GM19372 (cell line): ENCODE measurements around the gene REXO1.

Experiments used
- ATAC-seq: cut with Tn5 transposase; IDR thresholded peaks from one replicate; pipeline ENCODE4 v1.9.1; 2021; ENCODE audit warnings: mild to moderate bottlenecking, low read depth, moderate library complexity; ENCODE audit not compliant: unreplicated experiment

The REXO1 gene

DNA sequence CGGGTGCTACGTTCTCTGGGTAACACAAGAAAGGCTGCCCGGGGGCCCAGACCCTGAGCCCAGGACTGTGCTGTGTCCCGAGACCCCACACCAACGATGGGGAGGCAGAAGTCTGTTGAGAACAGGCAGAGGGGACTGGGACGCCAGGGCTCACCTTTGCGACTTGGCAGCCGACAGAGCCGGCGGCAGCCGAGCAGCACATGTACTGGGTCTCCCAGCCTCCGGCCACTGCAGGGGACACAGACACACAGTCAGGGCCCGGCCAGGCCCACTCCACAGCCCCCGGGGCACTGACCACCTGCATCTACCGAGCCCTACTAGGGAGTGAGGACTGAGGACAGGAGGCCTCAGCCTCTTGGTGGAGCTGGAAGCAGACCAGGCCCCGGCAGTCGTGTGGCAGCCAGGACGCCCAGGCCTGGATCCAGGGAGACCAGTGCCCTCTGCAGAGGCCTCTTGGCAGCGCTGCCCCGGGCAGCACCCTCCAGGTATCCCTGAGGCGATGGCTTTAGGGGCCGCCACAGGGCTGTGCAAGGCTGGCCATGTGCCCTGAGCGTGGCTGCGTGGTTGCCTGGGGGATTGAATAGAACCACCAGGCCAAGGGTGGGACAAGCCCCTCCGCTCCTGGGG, 30.6 kb downstream of the REXO1 start:
- no peak for ATAC-seq

DNA sequence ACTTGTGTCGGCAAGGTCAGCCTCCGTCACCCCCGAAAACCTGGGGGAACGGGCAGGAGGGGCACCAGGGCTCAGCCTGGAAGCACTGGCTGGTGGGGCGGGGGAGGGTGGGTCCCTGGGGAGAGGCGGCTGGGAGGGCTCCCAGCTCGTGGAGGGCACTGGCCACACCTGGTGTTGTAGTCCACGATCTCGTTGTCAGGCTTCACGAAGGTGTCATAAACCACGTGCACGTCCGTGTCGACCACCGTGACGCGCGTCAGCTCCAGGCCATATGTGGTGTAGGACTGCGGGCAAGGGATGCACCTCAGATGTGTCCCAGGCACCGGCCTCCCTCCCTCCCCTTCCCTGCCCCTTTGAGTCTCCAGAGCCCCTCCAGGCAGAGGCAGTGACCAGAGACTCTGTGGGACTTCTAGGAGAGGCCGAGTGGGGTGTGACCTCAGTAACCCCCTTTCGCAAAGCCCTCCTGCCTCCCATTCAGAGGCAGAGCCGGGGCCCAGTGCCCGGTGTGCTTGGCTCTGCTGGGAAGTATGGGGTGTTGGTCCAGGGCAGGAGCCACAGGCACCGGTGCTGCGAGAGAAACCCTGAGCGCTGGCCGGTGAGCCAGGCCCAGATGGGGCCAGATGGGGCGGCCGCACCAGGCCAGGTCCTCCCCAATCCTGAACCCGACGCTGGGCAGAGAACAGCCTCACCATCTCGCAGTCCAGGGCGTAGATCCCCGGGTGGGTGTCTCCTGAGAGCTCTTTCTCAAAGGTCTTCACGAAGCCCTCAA, 31.6 kb downstream of the REXO1 start:
- no peak for ATAC-seq

- no peak for ATAC-seq
Observed at GRCh38 chr19:1815605-1816529, 32.4 kb downstream of the REXO1 start.

- ATAC-seq: no peak
Observed at GRCh38 chr19:1814833-1815604, 33.3 kb downstream of the REXO1 start.

DNA sequence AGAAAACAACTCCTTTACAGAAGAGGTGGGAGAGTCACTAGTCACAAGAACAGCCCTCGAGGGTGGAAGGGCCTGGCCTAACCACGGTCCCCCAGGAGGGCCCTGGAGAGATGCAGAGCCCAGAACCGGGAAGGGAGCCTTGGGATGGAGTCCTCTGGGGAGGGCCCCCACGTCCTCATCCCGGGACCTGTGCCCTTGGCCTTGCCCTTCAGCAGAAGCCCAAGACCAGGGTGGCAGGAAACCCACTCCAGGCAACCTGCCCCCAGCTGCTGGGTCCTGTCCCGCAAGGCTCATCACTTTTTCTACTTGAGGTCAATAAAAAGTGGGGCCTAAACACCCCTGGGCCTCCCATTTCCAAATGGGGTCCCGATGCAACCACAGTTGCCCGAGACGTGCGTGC, 33.9 kb downstream of the REXO1 start:
- no peak for ATAC-seq

DNA sequence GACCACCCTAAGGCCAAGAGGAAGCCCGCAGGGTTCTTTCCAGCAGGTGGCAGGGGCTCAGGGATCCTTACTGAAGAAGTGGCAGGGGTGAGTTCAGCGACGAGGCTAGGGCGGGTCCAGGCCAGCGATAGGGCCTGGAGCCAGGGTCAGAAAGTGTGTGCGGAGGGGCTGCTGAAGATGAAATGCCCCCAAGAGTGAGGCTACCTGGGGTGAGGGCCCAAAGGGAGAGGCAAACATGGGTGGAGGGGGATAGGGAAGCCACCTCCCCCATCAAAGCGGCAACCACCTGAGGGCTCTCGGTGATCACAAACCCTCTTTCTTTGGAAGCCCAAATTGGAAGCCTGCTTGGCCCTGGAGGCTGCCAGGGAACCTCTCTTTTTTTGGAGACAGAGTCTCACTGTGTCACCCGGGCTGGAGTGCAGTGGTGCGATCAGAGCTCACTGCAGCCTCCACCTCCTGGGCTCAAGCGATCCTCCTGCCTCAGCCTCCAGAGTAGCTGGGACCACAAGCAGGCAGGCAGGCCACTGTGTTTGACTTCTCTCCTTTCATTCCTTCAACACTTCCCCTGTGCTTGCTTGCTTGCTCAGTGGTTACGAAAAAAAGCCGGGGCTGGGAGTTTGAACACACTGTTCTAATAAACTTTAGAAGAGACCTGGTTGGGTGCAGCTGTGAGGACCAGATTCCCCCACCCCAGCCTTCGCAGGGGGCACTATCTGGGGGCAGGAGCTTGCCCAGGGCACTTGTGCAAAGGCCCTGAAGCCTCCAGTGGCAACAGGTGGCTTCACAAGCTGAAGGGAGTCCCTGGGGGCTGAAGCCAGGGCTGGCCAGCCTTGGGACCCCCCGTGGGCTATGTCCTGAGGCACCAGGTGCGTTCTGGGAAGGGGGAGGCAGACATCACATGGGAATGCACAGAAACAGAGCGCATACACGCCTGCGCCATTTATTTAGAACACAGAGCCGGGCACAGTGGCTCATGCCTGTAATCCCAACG, 34.8 kb downstream of the REXO1 start:
- no peak for ATAC-seq

GRCh38 chr19:1812426-1813191, 35.7 kb downstream of the REXO1 start:
- ATAC-seq: peak; percentile 81

DNA sequence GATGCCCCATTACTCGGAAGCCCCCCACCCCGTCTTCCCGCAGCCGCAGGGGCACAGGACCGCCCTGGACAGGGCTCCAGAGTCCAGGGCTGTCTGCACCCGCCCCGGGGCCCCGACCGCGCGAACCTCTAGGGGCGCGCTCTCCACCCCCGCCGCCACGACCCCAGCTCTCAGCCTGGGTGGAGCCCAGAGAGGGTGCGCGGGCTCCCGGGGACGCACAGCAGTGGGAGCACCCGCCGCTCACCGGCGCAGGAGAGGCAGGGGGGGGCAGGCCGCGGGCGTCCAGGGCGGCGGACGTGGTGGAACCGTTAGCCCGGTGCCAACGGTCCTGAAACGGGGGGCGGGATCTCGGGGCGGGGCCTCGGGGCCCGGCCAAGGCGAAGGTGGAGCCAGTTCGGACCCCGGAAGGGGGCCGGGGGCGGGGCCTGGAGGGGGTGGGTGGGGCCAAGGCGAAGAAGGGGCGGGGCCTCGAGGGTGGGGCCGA, 36.3 kb downstream of the REXO1 start, which contains the start of gene ATP8B3:
ATP8B3 (minus strand) TSS at position 335 of the 484 bp plus-strand sequence. CDS start 540 bp downstream, outside the sequence.
- no peak for ATAC-seq

DNA sequence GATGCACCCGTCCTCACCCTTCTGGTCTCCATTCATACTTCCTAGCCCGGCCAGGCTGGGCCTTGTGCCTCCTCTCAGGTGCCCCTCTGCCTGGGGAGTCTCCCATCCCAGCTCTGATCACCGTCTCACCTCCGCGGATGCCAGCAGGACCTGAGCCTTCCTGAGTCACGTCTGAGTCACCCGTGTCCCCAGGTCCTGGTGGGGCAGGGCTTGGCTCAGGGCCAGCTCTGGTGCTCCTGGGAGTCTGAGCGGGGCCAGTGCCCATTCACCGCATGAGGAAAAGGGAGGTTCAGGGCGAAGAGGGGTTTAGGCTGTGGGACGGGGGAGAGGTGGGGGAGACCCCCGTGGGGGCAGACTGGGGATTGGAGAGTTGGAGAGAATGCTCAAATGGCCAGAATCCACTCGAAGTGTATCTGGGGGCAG, 36.8 kb downstream of the REXO1 start:
- no peak for ATAC-seq

DNA sequence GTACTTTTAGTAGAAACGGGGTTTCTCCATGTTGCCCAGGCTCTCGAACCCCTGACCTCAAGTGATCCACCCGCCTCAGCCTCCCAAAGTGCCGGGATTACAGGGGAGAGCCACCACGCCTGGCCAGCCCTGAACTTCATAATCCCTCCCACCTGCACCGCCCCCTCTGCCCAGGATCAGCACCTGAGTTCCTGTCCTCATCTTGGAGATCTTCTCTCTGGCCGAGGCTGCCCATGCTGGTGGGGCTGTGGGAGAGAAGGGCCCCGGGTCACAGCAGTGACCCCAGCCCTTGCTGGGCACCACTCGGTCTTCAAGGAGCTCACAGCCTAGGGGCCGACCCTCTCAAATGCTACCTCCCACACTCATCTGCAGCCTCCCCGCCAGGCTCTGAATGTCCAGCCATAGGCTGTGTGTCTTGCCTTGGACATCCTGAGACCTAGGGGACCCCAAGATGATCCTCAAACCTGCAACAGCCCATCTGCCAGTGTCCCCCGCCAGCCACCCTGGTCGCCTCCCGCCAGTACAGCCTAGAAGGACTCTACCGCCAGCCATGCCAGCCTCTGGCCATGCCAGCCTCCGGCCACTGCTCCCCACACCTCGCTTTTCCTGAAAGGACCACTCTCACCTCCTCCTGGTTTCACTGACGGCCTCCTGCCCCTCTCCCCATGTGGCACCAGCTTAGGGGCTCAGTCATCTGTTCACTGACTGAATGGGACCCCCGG, 37.7 kb downstream of the REXO1 start:
- no peak for ATAC-seq

DNA sequence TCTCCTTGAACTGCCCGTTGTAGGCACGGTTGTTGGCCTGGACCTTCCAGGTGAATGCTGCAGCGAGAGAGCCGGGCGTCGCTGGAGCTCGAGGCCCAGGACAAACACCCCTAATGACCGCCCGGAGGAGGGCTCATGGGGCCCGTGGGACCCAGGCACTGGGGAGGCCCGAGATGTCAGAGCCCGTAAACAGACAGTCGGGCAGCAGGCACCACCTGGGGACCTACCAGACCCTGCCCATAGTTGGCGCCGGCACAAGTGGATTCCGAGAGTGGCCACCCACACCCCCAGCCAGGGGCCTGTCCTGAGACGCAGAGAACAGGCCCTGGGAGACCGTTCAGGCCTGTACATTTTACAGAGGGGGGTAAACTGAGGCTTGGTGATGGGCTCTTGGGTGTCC, 38.6 kb downstream of the REXO1 start:
- no peak for ATAC-seq

DNA sequence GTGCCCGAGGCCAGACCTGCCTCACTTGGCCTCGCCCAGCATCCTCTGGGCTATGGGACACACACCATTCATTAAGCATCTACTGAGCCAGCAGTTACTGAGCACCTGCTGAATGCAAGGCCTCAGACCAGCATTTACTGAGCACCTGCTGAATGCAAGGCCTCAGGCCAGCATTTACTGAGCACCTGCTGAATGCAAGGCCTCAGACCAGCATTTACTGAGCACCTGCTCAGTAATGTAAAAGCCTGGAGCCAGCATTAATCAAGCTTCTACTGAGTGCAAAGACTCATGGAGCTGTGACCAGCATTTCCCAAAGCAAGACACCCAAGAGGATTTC, 39.9 kb downstream of the REXO1 start:
- no peak for ATAC-seq

- no peak for ATAC-seq
Observed at GRCh38 chr19:1807695-1808394, 40.4 kb downstream of the REXO1 start.

DNA sequence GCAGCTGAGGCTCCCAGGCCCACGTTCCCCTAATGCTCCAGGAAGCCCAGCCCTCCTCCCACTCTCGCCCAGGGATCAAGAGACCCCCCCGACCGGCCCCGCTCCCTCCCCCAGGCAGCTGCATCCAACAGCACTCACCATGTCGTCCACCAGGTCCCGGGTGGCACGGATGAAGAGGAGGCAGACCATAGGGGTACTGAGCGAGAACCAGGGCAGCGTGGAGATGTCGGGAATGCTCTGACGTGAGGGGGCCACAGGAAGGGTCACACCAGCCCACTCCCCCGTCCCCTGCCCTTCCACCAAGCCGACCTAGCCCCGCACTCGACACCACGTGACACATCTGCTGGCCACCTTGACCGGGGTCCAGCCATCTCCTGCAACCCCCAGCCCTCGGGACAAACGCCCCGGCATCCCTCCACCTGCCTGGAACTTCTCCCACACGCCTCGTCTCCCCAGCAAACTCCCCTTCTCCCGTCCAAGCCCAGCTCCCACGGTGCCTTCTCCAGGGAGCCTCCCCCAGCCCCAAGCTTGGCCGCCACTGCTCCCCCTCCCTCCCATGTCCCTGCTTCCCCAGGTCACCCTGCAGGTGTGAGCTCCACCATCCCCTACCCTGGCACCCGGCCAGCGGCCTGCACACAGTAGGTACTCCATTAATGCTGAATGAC, 41.1 kb downstream of the REXO1 start:
- no peak for ATAC-seq

DNA sequence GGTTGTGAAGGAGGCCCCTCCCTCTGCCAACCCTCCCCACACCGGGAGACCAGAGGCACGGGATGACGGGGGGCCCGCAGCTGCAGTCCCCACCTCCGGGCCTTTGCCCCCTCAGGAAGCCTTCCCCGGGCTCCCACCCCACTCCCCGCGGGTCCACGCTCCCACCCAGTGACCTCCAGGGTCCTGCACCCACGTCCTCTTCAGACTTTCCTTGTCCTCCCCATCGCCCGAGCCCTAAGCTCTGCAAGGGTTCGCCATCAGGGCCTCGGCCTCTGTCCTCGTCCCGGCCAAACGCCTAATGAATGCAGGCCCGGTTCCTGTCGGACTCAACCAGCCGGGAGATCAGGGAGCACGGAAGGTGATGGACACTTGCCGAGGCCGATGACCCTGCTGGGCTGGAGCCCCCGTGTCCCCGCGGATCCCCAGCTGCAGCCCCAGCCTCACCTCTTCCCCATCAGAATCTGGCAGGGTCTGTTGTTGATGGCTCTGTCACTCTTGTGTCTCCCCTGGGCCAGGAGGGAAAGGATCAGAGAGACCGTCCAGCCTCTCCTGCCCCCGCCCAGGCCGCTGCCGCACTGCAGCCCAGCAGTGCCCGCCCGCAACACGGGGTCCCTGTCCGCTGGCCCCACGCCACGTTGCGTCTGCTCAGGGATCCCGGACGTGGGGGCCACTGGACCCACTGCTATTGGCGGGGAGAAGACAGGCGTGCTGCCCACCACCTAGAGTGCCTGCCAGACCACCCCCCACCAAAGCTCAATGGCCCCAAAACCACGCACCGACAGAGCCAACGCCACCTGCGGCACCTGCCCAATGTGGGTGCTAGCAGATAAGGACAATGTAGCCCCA, 41.9 kb downstream of the REXO1 start:
- ATAC-seq: no peak
